GM21737 (cell line): ENCODE measurements around the gene UBC.

Experiments used
- ATAC-seq: cut with Tn5 transposase; IDR thresholded peaks from one replicate; pipeline ENCODE4 v1.9.1; 2021; ENCODE audit warnings: mild to moderate bottlenecking, moderate library complexity; ENCODE audit not compliant: unreplicated experiment

The UBC gene

GRCh38 chr12:124914392-124915238 is at the start of gene UBC:
UBC (minus strand) TSS chr12:124914650; CDS start chr12:124913771, 879 bp downstream.
- peak; percentile 35 for ATAC-seq

- no peak for ATAC-seq
Measured at GRCh38 chr12:124963211-124963610, 48.8 kb upstream of the UBC start.

GRCh38 chr12:124961055-124961454 is 46.6 kb upstream of the UBC start:
- no peak for ATAC-seq

GRCh38 chr12:124956571-124956970 is 42.1 kb upstream of the UBC start:
- no peak for ATAC-seq

GRCh38 chr12:124954771-124955170 is 40.3 kb upstream of the UBC start:
- no peak for ATAC-seq

- ATAC-seq: no peak
Measured at GRCh38 chr12:124953689-124954405, 39.4 kb upstream of the UBC start.

GRCh38 chr12:124952801-124953200 is 38.4 kb upstream of the UBC start:
- ATAC-seq: no peak

- no peak for ATAC-seq
Measured at GRCh38 chr12:124952295-124952694, 37.8 kb upstream of the UBC start.

- ATAC-seq: no peak
Measured at GRCh38 chr12:124949779-124950728, 35.6 kb upstream of the UBC start.

- ATAC-seq: no peak
Measured at GRCh38 chr12:124949066-124949465, 34.6 kb upstream of the UBC start.

GRCh38 chr12:124947561-124948398 is 33.3 kb upstream of the UBC start:
- no peak for ATAC-seq

GRCh38 chr12:124947013-124947412 is 32.6 kb upstream of the UBC start:
- ATAC-seq: no peak

GRCh38 chr12:124946447-124946793 is 32.0 kb upstream of the UBC start:
- ATAC-seq: no peak

- no peak for ATAC-seq
Measured at GRCh38 chr12:124941170-124941527, 26.7 kb upstream of the UBC start.

- peak; percentile 49 for ATAC-seq
Measured at GRCh38 chr12:124940393-124941169, 26.1 kb upstream of the UBC start.

GRCh38 chr12:124940143-124940392 is 25.6 kb upstream of the UBC start:
- ATAC-seq: peak; percentile 18

- peak; percentile 48 for ATAC-seq
Measured at GRCh38 chr12:124939421-124940142, 25.1 kb upstream of the UBC start.

- peak; percentile 35 for ATAC-seq
Measured at GRCh38 chr12:124939079-124939420, 24.6 kb upstream of the UBC start.

- no peak for ATAC-seq
Measured at GRCh38 chr12:124938587-124938986, 24.1 kb upstream of the UBC start.
